HL-60 (cell line): ENCODE results near the gene ASB8.

Experiments used
- POLR2AphosphoS5 ChIP-seq: IDR thresholded peaks from 2 replicates; pipeline ENCODE4 v1.6.1; 2012; ENCODE audit warnings: low read depth
- TF ChIP-seq, protein P1 (sequence below): IDR thresholded peaks from one replicate; pipeline ENCODE4 v1.5.1; 2011; ENCODE audit warnings: low read length, control low read depth, inconsistent platforms; ENCODE audit not compliant: insufficient read depth

- TF ChIP-seq, protein P1, sequence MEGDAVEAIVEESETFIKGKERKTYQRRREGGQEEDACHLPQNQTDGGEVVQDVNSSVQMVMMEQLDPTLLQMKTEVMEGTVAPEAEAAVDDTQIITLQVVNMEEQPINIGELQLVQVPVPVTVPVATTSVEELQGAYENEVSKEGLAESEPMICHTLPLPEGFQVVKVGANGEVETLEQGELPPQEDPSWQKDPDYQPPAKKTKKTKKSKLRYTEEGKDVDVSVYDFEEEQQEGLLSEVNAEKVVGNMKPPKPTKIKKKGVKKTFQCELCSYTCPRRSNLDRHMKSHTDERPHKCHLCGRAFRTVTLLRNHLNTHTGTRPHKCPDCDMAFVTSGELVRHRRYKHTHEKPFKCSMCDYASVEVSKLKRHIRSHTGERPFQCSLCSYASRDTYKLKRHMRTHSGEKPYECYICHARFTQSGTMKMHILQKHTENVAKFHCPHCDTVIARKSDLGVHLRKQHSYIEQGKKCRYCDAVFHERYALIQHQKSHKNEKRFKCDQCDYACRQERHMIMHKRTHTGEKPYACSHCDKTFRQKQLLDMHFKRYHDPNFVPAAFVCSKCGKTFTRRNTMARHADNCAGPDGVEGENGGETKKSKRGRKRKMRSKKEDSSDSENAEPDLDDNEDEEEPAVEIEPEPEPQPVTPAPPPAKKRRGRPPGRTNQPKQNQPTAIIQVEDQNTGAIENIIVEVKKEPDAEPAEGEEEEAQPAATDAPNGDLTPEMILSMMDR: no peak
- TF ChIP-seq POLR2AphosphoS5: no peak
Observed at GRCh38 chr12:48175613-48176416, 18.5 kb upstream of the ASB8 start.
